NCI-H524 (cell line): ENCODE data around the gene KANSL1.

ENCODE experiments used
- DNase-seq, 2 experiments: peaks; one replicate each; lab custom pipeline; 2025; lab: John Stamatoyannopoulos, UW

The KANSL1 gene

GRCh38 chr17:46167267-46167666, 26.0 kb downstream of the KANSL1 start:
- no peak for DNase-seq

GRCh38 chr17:46166692-46167249, 26.5 kb downstream of the KANSL1 start:
- DNase-seq = no peak

- DNase-seq = no peak
These were observed 29.2 kb downstream of the KANSL1 start for GRCh38 chr17:46163929-46164594.

DNA sequence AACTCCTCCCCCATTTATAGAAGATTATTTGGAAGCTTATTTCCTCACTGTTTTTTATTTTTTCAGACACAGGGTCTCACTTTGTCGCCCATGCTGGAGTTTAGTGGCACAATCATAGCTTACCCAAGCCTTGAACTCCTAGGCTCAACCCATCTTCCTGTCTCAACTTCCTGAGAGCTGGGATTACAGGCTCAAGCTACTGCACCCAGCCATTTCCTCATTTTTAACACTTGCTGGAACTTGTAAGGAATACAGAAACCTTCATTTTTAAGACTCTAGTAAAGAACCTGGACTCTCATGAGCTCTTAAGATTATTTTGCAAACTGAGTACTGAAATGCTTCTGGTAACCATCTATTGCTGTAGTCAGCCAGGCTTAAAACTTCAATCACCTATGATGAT, 29.9 kb downstream of the KANSL1 start:
- DNase-seq = no peak

- no peak for DNase-seq
These were observed 30.4 kb downstream of the KANSL1 start for GRCh38 chr17:46162866-46163265.

DNA sequence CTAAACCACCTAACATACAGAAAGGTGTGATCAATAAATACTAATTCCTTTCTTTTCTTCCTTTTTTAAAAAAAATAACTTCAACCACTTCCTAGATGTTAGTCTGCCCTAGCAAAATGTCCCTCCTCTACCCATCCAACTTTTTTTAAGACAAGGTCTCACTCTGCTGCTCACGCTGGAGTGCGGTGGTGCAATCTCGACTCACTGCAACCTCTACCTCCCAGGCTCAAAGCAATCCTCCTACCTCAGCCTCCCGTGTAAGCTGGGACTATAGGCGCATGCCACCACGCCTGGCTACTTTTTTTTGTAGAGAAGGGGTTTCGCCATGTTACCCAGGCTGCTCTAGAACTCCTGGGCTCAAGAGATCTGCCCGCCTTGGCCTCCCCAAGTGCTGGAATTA, 33.1 kb downstream of the KANSL1 start:
- DNase-seq = no peak

DNA sequence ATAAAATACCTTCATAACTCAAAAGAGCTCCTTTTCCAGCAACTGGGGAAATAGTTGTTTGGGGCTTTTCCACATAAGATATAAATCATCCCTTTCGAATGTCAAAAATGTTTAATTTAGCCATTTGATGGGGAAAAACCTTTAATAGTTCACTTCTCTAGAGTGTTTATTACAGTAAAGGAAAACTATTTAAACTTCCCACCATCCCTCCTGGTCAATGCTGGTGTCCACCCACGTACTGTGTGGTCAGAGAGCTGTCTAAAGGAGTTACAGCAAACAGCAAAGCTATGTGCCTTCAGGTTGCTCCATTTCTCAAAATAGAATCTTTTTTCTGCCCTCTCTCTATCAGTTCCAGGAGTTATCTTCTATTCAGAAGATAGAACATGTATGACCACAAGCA, 33.5 kb downstream of the KANSL1 start:
- DNase-seq = no peak

DNA sequence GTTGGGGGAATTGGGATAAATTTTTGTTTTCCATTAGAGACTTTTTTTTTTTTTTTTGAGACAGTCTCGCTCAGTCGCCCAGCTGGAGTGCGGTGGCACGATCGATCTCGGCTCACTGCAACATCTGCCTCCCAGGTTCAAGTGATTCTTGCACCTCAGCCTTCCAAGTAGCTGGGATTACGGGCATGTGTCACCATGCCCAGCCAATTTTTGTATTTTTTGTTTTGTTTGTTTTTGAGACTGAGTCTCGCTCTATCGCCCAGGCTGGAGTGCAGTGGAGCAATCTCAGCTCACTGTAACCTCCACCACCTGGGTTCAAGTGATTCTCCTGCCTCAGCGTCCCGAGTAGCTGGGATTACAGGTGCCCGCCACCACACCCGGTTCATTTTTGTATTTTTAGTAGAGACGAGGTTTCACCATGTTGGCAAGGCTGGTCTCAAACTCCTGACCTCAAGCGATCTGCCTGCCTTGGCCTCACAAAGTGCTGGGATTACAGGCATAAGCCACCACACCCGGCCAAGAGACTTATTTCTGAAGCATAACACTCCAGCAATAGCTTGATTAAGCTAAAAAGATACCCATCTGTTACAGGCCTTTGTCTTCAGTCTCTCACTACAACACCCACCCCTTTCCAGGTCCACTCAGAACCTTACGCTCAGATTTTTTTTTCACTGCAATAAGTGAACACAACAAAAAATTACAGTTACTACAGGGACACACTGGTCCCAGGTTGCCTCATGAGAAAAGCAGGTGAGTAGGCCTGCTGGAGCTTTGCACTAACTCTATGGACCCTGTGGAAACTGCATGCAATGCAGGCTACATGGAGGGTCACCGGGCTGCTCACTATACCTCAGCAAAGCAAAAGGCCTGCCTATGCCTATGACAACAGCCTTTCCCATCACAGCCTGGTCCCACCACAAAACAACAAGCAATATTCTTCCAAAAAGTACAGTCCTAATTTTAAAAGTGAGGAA, 34.6 kb downstream of the KANSL1 start:
- peak; percentile 74 to 89 for DNase-seq

- peak in 1 of 2 experiments; percentile 22 for DNase-seq
These were observed 35.7 kb downstream of the KANSL1 start for GRCh38 chr17:46157443-46158062.

DNA sequence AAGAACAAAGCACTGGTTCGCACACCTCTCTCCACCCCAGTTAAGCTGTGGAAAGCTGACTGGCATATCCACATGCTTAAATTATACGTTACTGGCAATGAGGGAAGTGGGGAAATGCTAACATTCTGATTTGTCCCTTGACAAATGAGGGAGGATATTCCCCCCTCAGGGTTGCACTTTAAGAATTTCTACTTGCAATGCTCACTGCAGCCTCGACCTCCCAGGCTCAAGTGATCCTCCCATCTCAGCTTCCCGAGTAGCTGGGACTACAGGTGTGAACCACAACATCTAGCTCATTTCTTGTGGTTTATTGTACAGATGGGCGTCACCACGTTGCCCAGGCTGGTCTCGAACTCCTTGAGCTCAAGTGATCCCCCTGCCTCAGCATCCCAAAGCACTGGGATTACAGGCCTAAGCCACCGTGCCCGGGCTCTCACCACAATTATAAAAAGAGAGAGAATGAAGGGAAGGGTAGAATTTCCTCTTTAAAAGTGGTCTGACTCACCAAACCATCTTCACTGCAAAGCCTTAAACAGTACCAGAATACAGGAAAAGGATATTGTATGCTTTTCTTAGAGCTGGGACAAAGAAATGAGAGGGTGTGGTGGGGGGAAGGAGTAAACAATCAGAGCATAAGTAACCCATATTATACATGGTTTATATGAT, 38.9 kb downstream of the KANSL1 start:
- no peak for DNase-seq

DNA sequence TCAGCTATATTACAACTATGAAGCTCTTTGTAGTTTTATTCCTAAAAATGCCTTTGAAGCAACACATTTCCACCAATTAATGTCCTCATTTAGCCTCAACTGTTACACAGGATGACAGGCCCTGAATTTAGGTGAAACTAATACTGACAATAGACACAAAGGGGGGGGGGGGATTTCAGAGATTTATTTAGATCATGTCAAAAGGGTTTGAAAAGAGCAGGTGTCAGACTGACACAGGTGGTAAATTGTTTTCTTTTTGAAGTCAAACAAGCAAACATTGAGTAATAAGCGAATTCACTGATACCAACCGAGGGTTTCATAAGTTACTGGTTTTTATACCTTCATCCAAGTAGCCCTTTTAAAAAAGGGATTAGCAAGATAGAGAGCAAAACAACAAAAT, 40.8 kb downstream of the KANSL1 start:
- no peak for DNase-seq

GRCh38 chr17:46151762-46152161, 41.5 kb downstream of the KANSL1 start:
- no peak for DNase-seq

DNA sequence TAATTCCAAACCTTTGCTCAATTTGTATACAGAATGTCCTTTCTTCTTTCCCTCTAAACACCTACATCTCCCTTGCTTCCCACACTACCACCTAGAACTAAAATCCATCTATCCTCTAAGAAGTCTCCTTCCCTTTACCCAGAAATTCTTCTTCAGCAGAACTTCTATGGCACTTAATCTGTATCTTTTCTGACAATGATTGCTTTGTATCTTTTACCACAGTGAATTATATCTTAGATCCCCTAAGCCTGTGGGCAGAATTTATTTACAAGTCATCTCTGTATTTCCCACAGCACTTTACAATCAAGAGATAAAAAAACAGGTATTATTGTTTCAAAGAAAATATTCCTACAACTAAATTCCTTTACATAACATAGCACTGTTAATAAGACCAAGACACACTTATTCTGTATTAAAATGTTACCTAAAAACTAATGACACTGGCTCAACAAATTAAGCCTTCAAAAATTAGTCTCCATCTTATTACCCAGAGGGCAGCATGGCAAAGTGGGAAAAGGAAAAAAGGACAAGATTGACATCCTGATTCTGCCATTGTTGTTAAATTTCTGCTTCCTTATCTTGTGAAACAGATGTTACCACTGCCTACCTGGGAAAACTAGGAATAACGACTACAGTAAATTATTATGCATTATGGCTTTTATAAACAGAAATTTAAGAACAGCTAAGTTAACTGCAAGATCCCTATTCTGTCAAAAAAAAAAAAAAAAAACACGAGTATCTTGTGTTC, 42.8 kb downstream of the KANSL1 start:
- DNase-seq = no peak

DNA sequence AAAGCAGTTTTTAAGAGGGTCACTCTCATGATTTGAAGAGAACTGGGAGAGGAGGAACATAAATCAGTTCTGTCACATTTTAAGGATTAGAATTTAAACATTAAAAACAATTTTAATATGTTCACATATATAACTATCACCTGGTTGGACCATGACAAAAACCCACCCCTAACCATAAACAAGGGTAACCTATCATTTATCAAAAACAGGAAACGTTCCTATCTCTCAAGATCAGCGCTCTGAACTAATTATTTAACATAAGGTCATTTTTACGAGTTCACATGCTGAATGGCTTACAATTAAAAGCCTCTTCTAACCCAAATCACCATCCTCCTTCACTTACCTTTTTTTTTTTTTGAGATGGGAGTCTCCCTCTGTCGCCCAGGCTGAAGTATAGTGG, 45.0 kb downstream of the KANSL1 start:
- DNase-seq = peak in 1 of 2 experiments; percentile 28

GRCh38 chr17:46147296-46147695, 45.9 kb downstream of the KANSL1 start:
- no peak for DNase-seq

DNA sequence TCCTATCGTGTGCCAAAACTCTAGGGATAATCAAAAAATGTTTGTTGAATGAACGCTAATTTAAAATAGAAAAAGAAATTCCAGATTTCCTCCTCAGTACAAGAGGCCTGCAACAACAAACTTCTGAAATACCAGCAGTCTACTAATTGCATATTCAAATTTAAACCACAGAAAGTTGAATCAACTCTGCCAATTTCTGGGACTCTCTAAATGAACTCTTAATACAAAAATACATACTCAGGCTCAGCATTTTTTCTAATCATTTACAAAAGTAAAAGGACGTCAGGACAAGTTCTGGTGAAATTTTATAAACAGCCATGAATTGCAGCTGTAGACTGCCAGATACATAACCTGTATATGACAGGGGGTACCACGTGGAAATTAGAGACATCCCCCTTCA, 49.0 kb downstream of the KANSL1 start:
- DNase-seq = no peak

DNA sequence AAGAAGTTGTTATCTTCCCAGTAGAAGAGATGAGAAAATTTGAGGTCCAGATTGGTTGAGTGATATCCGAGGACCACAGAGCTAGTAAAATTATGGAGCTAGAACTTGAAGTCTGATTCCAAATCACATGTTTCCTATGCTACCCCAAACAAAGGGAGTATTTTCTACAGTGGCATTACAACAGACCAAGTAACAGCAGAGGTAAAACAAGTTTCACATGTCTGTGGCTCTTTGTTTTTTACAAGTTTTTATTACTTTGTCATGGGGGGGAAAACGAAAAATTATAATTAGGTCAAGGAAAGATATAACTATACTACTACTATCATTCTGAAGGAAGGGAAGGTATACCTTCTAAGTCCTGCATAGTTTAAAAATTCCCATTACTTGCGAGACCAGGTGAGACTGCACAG, 49.4 kb downstream of the KANSL1 start:
- DNase-seq = no peak

GRCh38 chr17:46141645-46142044, 51.6 kb downstream of the KANSL1 start:
- no peak for DNase-seq

- DNase-seq = no peak
These were observed 52.5 kb downstream of the KANSL1 start for GRCh38 chr17:46140645-46141197.

DNA sequence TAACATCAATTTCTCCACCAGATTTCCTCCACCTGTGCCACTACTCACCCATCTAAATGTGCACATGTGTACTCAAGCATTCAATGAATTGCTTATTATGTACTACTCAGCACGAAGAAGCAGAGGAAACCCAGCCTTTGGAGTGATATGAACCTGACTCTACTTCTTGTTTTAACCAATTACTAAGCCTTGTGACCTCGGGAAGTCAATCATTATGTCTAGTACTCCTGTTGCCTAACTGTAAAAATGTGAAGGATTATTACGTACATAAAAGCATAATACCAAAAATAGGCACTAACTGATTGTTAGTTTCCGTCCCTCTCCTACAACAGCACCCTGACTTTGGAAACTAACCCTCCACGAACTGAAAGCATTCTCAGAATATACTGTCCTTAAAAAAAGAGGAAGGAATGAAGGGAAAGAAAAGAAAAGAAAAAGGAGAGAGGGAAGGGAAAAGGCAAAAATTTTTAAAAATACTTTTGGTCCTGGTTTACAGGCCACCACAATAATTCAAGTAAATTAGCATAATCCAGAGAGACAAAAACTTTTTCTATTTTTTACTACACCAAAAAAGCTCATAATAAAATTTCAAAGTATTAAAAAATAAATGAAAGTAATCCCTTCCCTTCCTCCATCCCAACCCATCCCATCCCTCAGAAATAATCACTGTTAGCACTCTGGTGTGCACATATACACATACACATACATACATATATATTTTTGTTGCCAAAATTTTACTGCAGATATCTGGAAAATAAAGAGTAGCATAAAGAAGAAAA, 53.6 kb downstream of the KANSL1 start:
- no peak for DNase-seq
